C4-2B (cell line): ENCODE results near the gene CCDC33.

Source experiments
- H3K27ac ChIP-seq: fragments of 450-650 bp; 2 replicates; pipeline ENCODE4 v1.5.1; 2017
- ZFX ChIP-seq: fragments of 450-650 bp; IDR thresholded peaks from 2 replicates; pipeline ENCODE4 v1.6.1; 2017
- TF ChIP-seq, protein P1 (sequence below): fragments of 450-650 bp; conservative IDR thresholded peaks from 2 replicates; pipeline ENCODE4 v1.5.1; 2017; ENCODE audit warnings: mild to moderate bottlenecking

The CCDC33 gene

DNA sequence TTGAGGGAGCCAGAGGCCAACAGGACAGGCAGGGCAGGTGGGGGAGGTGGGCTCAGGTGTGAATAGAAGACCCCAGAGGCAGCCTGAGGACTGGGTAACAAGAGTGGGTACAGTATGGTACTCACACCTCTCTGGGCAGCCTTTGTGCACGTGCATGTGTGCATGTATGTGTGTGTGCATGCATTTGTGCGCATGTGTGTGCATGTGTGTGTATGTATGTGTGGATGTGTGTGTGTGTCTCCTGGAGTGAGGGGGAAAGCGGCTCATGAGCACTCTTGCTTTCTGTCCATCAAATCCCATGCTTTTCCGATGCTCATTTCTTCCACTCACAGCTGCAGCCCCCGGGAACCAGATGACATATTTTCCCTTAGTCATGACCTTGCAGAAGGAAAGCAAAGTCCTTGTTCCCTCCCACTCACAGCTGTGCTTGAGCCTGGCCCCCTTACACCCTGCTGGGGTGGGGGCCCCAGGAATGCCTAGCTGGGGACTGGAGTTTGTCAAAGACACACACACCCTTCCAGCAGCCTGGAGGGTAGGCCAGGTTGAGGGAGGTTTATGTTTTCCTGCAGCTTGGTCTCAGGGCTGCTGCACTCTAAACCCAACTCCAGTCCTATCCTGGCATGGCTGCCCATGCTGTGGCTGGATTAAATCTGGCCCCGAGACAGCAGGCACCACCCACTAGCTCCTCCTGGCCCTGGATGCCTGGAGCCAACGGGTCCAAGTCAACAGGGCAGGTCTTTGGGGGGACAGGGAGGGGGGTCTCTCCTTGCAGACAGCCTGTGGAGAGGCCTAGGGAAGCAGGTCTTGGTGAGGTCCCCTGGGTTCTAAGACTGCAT, 22.5 kb downstream of the CCDC33 start:
- no peak overlapping the region for H3K27ac ChIP-seq
- TF ChIP-seq, protein P1, sequence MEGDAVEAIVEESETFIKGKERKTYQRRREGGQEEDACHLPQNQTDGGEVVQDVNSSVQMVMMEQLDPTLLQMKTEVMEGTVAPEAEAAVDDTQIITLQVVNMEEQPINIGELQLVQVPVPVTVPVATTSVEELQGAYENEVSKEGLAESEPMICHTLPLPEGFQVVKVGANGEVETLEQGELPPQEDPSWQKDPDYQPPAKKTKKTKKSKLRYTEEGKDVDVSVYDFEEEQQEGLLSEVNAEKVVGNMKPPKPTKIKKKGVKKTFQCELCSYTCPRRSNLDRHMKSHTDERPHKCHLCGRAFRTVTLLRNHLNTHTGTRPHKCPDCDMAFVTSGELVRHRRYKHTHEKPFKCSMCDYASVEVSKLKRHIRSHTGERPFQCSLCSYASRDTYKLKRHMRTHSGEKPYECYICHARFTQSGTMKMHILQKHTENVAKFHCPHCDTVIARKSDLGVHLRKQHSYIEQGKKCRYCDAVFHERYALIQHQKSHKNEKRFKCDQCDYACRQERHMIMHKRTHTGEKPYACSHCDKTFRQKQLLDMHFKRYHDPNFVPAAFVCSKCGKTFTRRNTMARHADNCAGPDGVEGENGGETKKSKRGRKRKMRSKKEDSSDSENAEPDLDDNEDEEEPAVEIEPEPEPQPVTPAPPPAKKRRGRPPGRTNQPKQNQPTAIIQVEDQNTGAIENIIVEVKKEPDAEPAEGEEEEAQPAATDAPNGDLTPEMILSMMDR = no peak
- no peak for TF ChIP-seq ZFX

DNA sequence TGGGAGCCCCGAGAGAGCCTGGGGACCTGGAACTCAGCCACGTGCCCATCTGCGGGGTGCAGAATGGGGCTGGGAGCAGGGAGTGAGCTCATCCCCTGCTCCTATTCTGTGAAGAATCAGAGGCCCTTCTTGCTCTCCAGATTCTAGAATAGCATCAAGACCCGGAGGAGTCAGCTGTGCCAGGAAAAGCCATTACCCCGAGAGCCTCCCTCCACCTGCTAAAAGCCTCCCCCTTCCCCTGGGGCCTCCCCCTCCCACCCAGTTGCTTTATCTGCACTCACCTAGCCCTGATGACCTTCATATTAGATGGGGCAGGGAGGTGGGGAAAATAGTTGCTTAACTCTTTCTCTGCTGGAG, 23.1 kb downstream of the CCDC33 start:
- no peak for TF ChIP-seq ZFX
- TF ChIP-seq, protein P1 = no peak
- H3K27ac ChIP-seq = no peak overlapping the region

DNA sequence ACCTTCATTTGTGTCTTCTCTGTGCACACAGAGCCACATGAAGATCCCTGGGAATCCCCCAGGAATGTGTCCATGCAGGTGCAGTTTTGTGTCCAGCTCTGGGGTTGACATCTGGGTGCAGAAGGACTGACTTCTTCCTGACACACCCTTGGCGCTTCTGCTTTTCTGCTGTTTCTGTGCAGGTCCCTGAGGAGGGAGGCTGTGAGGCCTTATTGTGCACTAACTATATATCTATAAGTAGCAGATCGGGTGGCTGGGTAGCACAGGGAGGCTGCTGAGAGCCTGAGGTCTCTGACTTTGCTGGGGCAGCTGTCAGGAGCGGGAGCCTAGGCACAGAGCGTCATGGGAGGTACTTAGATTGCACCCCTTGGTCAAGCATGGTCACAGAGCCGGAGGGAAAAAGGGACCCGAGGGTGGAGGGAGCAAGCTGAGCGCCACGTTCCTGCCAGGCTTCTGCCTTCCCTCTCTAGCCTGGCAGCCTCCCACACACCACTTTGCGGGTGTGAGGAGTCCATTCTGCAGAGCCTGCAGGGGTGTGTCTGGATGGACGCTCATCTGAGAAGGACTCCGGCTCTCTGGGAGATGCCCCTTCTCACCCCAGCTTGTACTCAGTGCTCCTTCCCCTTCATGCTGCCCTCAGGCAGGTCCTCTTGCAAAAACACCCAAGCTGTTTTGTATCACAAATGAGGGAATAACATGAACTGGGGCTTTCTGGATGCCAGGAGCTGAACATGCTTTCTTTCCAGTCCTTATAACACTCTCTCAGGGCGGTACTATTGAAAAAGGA, 23.9 kb downstream of the CCDC33 start:
- no peak overlapping the region for H3K27ac ChIP-seq
- TF ChIP-seq, protein P1 = no peak
- no peak for TF ChIP-seq ZFX

DNA sequence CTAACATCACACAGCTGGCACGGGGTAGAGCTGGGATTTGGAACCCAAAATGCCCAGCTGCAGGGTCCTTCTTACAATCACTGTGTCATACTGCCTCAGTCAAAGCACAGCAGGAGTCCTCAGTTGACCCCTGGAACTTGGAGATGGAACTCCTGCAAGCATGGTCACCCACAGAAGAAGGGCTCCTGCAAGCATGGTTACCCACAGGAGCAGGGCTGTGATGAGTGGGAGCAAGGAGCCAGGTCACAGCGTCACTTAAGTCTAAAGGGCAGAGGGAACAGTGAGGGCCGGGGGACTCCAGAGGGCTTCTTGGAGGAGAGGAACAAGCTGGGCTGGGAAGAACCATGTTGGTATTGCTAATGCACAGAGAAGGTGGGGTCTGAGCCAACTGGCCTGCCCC, 24.9 kb downstream of the CCDC33 start:
- TF ChIP-seq ZFX = no peak
- TF ChIP-seq, protein P1 = no peak
- no peak overlapping the region for H3K27ac ChIP-seq

DNA sequence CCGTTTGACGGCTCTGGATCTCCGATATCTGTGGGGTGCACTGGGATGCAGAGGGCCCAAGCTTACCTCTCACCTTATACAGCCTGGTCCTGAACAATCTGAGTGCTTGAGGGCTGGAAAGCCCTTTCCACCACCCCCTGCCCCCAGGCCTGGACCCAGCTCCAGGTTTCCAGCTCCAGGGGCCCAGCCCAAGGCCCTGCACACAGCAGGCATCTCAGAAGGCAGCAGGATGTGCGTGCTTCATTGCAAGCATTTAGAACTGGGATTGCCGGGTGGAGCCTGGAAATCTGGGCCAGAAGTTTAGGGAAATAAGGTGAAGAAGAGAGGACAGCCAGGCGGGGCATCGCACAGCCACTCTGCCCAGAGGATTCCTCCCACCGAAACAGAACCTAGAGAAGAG, 25.6 kb downstream of the CCDC33 start:
- no peak overlapping the region for H3K27ac ChIP-seq
- TF ChIP-seq, protein P1 = no peak
- TF ChIP-seq ZFX = no peak

DNA sequence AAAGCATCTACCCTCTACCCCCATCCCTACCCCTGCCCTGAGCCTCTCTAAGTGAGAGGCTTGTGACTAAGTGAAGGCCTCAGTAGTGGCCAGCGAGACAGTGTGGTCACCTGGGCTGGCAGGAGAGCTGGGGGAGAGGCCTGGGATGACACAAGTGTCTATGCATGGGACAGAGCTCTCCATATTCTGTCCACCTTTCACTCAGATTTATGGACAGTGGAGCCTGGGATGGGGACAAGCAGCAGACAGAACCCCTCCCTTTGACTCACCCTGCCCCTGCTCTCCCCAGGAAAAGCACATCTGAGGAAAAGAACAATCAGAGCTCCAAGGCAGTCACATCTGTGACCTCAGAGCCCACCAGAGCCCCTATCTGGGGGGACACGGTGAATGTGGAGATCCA, 26.0 kb downstream of the CCDC33 start:
- no peak overlapping the region for H3K27ac ChIP-seq
- no peak for TF ChIP-seq ZFX
- TF ChIP-seq, protein P1 = no peak

DNA sequence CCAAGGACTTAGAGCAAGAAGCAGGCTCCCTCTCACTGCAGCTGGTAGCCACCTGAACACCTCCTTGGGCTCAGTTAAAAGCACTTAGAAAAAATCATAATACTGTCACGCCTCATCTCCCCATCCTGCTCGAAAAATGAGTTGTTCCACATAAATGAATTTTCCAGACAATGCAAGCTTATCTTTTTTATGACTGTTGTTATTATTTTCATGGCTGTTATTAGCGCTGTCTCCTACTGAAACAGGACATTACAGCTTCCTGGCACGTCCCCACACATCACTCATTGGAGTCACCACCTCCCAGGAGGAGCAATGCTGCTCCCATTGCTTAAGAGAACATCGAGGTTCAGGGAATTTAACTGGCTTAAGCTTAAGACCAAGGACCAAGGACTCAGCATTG, 26.5 kb downstream of the CCDC33 start:
- TF ChIP-seq, protein P1 = no peak
- no peak for TF ChIP-seq ZFX

More for the DNA sequence above, 26.5 kb downstream of the CCDC33 start:
- no peak overlapping the region for H3K27ac ChIP-seq
